DND-41 (cell line): ENCODE results near the gene AGAP1.

Source experiments
- ATAC-seq: fragments of 200-7000 bp; cut with Tn5 transposase; 3 replicates; pipeline ENCODE4 v1.9.1; 2021; ENCODE audit warnings: low read depth; ENCODE audit not compliant: insufficient read depth
- DNase-seq: peaks from one replicate; pipeline ENCODE4 v3.0.0-alpha.2; 2020
- H2AFZ ChIP-seq: 2 replicates; pipeline ENCODE4 v1.6.0; 2012; ENCODE audit warnings: low read depth, low read length
- H3K27ac ChIP-seq: 2 replicates; pipeline ENCODE4 v1.5.1; 2012; ENCODE audit warnings: low read length, inconsistent platforms
- H3K27me3 ChIP-seq: fragments of 200-600 bp; sonication (generic); 2 replicates; pipeline ENCODE4 v1.6.0; 2012; ENCODE audit warnings: low read length, mild to moderate bottlenecking, inconsistent platforms; ENCODE audit not compliant: insufficient read depth, poor library complexity
- H3K36me3 ChIP-seq: 2 replicates; pipeline ENCODE4 v1.5.1; 2012; ENCODE audit warnings: low read length, inconsistent platforms; ENCODE audit not compliant: insufficient read depth
- H3K4me1 ChIP-seq: 2 replicates; pipeline ENCODE4 v1.5.1; 2012; ENCODE audit warnings: mild to moderate bottlenecking, low read length; ENCODE audit not compliant: insufficient read depth
- H3K4me2 ChIP-seq: 2 replicates; pipeline ENCODE4 v1.6.0; 2012; ENCODE audit warnings: mild to moderate bottlenecking, moderate library complexity, low read length, inconsistent platforms; ENCODE audit not compliant: insufficient read depth
- H3K4me3 ChIP-seq, 2 experiments: fragments of 200-600 bp in 1 of 2; shearing (Covaris generic) in 1 of 2; 2 replicates each; pipeline ENCODE4 v1.5.1; 2012 to 2016; ENCODE audit warnings: inconsistent platforms in 2 of 2, low read length in 2 of 2, mild to moderate bottlenecking in 2 of 2, low read depth in 1 of 2, moderate library complexity in 1 of 2
- H3K79me2 ChIP-seq: 2 replicates; pipeline ENCODE4 v1.6.0; 2012; ENCODE audit warnings: low read length, inconsistent platforms; ENCODE audit not compliant: insufficient read depth
- H3K9ac ChIP-seq: 2 replicates; pipeline ENCODE4 v1.6.0; 2012; ENCODE audit warnings: low read depth, mild to moderate bottlenecking, inconsistent platforms, low read length, moderate library complexity
- H3K9me3 ChIP-seq: 2 replicates; pipeline ENCODE4 v1.5.1; 2012; ENCODE audit warnings: low read length, moderate library complexity, mild to moderate bottlenecking, inconsistent platforms; ENCODE audit not compliant: insufficient read depth, severe bottlenecking
- H4K20me1 ChIP-seq: 2 replicates; pipeline ENCODE4 v1.6.0; 2012; ENCODE audit warnings: low read length; ENCODE audit not compliant: insufficient read depth
- CTCF ChIP-seq: IDR thresholded peaks from 2 replicates; pipeline ENCODE4 v1.5.1; 2012; ENCODE audit warnings: borderline replicate concordance, low read length, moderate library complexity, mild to moderate bottlenecking; ENCODE audit not compliant: poor library complexity, severe bottlenecking; ENCODE audit errors: extremely low read depth
- EZH2 ChIP-seq: IDR thresholded peaks from 3 replicates; pipeline ENCODE4 v1.6.1; 2012; ENCODE audit warnings: borderline replicate concordance, low read depth, mild to moderate bottlenecking, moderate library complexity, low read length, inconsistent platforms; ENCODE audit not compliant: severe bottlenecking

AGAP1 gene

GRCh38 chr2:235551965-235552364, 58.1 kb downstream of the AGAP1 start:
- no peak overlapping the region for H3K27ac ChIP-seq

GRCh38 chr2:235552671-235553070, 58.8 kb downstream of the AGAP1 start:
- Histone ChIP-seq H4K20me1 (0 out of 2 replicates have a peak, but pooled peaks cover 3% of the 10 kb centered on the region), H3K4me2 (no peak overlapping the region), H3K27ac (no peak overlapping the region), H3K9me3 (no peaks in the 10 kb centered on the region), H2AFZ (no peak overlapping the region), H3K27me3 (peaks cover 35% of the 10 kb centered on the region), H3K36me3 (no peaks in the 10 kb centered on the region), H3K4me1 (no peaks in the 10 kb centered on the region), H3K4me3 (no peak overlapping the region), H3K9ac (no peak overlapping the region), H3K79me2 (no peaks in the 10 kb centered on the region)
- no peak for TF ChIP-seq EZH2
- TF ChIP-seq CTCF = no peak
- ATAC-seq = no peak
- DNase-seq = no peak

More at GRCh38 chr2:235551965-235552364, 58.1 kb downstream of the AGAP1 start:
- no peaks in the 10 kb centered on the region for H3K79me2 ChIP-seq
- H3K4me2 ChIP-seq = no peak overlapping the region
- H4K20me1 ChIP-seq = 0 out of 2 replicates have a peak, but pooled peaks cover 3% of the 10 kb centered on the region
- no peak for DNase-seq
- ATAC-seq = no peak
- TF ChIP-seq CTCF (peak; percentile 28), EZH2 (no peak)
- peaks cover 32% of the 10 kb centered on the region for H3K27me3 ChIP-seq
- H3K9me3 ChIP-seq = no peaks in the 10 kb centered on the region
- H2AFZ ChIP-seq = no peak overlapping the region
- no peak overlapping the region for H3K9ac ChIP-seq
- no peaks in the 10 kb centered on the region for H3K4me1 ChIP-seq
- H3K4me3 ChIP-seq = no peak overlapping the region
- no peaks in the 10 kb centered on the region for H3K36me3 ChIP-seq

- no peak for TF ChIP-seq CTCF
- no peak for TF ChIP-seq EZH2
- Histone ChIP-seq H3K27ac (no peak overlapping the region), H3K79me2 (no peaks in the 10 kb centered on the region), H3K9me3 (no peaks in the 10 kb centered on the region), H3K36me3 (no peaks in the 10 kb centered on the region), H3K27me3 (peaks cover 35% of the 10 kb centered on the region), H3K4me2 (no peak overlapping the region), H4K20me1 (0 out of 2 replicates have a peak, but pooled peaks cover 3% of the 10 kb centered on the region), H3K4me3 (no peak overlapping the region), H2AFZ (no peak overlapping the region), H3K9ac (no peak overlapping the region), H3K4me1 (no peaks in the 10 kb centered on the region)
- DNase-seq (no peak), ATAC-seq (no peak)
Observed at GRCh38 chr2:235553291-235553690, 59.4 kb downstream of the AGAP1 start.

GRCh38 chr2:235553696-235554100, 59.9 kb downstream of the AGAP1 start:
- Histone ChIP-seq H3K4me2 (no peak overlapping the region), H3K36me3 (no peaks in the 10 kb centered on the region), H3K27me3 (peaks cover 35% of the 10 kb centered on the region), H3K4me1 (no peaks in the 10 kb centered on the region), H3K27ac (no peak overlapping the region), H3K9me3 (no peaks in the 10 kb centered on the region), H3K9ac (no peak overlapping the region), H3K79me2 (no peaks in the 10 kb centered on the region), H2AFZ (no peak overlapping the region), H3K4me3 (no peak overlapping the region), H4K20me1 (0 out of 2 replicates have a peak, but pooled peaks cover 3% of the 10 kb centered on the region)
- DNase-seq (no peak), ATAC-seq (no peak)
- no peak for TF ChIP-seq CTCF
- no peak for TF ChIP-seq EZH2
